Measurements from ENCODE around the gene AQP10.
"Not testable (repeated sequence)": the region's sequence is repeated elsewhere in the genome, so short reads cannot be mapped to it uniquely, and the experiment has no call there.

The AQP10 gene

DNA sequence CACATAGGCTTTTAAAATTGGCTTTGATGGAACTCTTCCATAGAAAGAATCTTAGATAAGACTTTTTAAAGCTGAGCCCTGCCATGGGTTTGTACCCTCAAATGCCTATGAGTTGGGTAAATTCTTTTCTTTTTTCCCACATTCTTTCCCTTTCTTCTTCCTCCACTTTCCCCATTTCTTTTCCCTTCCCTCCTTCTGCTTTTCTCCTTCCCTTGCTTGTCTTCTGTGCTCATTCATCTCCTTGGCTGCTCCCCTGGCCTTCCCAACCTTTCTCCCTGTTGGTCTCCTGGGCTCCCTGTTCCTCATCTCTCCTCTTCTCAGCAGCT is 679 bp downstream of the AQP10 start:
- not testable (repeated sequence) for DNase-seq (ENCODE audit: low read depth, low spot score); H3K4me3 ChIP-seq (ENCODE audit: low read length)

DNA sequence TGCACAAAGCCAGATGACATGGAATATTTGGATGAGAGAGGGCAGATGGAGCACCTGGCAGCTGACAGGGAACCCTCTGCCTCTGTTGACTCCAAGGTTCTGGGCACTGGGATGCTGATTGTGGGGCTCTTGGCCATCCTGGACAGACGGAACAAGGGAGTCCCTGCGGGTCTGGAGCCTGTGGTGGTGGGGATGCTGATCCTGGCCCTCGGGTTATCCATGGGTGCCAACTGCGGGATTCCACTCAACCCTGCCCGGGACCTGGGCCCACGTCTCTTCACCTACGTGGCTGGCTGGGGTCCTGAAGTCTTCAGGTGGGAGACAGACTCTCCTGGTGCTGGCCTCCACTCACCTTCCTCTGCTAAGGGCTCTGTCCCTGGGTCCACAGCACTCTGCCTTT is 2.6 kb downstream of the AQP10 start:
- H3K4me3 ChIP-seq (ENCODE audit: low read length), result no peak overlapping the region
- DNase-seq (ENCODE audit: low read depth, low spot score), result no peak

DNA sequence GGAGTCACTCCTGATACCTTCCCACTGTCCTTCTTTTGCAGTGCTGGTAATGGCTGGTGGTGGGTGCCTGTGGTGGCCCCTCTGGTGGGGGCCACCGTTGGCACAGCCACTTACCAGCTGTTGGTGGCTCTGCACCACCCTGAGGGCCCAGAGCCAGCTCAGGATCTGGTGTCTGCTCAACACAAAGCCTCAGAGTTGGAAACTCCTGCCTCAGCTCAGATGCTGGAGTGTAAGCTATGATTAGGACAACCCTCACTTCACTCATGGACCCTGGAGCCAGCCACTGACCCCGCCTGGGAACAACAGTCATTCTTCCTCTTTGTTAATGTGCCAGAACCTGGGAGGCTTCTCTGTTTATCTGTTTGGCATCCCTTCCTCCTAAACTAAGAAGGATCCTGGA is 3.3 kb downstream of the AQP10 start:
- no peak for DNase-seq (ENCODE audit: low read depth, low spot score)
- H3K4me3 ChIP-seq (ENCODE audit: low read length), result peak overlapping the region; percentile 93

DNA sequence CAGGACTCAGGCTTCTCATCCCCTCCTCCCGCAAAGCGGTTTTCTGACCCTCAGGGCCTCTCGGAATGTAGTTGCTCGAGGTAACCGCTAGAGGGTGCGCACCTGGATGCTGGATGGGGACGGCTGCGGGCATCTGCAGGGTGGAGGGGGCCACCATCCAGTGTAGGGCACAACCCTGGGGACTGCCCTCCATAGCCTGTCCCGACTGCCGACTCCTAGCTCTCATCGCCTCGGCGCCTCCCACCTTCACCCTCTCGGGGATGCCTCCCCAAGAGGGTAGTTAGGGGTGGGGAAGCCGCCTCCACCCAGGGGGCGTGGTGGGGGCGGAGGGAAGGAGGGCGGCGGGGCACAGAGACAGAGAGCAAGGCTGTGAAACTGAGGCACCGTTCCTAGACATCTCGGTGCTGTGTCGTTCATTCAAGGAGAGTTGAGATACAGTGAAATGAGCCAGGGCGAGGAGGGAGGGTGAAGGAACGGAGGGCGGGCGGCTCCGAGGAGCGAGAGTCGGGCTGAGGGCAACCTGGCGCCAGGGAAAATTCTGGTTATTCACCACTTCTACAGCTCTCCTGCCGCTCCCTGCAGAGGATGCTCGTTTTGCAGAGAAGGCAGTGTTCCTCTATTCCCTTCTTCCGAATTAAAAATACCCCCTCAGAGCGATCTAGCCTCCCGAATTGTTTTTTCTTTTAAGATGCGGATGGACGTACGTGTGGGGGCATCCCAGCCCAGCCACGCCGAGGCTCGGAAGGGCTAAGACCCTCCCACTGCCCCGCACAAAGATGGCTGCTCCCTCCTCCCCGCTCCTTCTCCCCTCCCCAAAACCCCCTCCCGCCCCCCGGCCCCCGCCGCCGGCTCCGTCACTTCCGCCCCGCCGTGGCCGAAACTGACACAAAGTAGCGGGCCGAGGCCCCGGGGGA is 4.0 kb downstream of the AQP10 start, which contains the start of gene ATP8B2:
Gene ATP8B2, plus strand, starts transcription at position 857 of the 914 bp plus-strand sequence. CDS start 2,617 bp downstream, outside the sequence.
- peak within 1 kb of the TSS; percentile 93 for H3K4me3 ChIP-seq (ENCODE audit: low read length)
- DNase-seq (ENCODE audit: low read depth, low spot score), result peak; percentile 87

DNA sequence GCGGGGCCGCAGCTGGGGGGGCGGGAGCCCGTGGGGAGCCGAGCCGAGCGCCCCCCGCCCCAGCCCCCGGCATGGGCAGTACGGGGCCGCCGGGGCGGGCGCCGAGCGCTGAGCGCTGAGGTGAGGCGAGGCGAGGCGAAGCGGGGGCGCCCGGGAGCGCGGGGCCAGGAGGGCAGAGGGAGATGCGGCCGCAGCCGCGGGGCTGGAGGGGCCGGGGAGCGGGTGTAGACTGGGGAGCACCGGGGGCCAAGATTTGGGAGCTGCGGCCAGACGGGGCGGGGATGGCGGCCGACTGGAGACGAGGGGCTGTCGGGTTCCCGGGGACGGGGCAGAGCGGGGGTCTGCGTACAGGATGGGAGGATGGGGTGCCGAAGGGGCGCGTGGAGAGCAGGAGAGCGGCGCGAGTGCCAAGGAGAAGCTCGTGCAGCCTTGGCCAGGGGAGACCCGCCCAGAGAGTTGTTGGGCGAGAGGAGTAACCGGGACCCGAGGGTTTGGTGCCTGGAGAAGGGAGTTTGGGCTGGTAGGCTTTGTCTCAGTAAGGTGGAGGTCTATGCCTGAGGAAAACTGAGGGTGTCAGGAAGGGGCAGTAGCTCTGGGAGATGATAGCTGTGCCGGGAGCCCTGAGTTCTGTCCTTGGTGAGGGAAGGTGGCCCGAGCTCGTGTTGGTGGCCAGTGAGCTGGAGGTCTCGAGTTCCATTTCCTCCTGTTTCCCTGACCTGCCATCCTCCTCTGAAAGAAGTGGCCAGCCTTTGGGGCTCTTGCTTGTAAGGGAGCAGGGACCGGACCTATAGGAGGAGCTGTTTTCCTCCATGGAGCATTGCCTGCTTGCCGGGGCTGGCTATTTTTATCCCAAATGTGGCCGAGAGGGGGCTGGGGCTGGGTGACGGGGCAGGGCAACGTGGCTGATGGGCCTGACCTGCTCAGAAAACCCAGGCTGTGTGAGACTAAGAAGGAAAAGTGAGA is 5.0 kb downstream of the AQP10 start:
- DNase-seq (ENCODE audit: low read depth, low spot score), result no peak
- peak overlapping the region; percentile 93 for H3K4me3 ChIP-seq (ENCODE audit: low read length)

DNA sequence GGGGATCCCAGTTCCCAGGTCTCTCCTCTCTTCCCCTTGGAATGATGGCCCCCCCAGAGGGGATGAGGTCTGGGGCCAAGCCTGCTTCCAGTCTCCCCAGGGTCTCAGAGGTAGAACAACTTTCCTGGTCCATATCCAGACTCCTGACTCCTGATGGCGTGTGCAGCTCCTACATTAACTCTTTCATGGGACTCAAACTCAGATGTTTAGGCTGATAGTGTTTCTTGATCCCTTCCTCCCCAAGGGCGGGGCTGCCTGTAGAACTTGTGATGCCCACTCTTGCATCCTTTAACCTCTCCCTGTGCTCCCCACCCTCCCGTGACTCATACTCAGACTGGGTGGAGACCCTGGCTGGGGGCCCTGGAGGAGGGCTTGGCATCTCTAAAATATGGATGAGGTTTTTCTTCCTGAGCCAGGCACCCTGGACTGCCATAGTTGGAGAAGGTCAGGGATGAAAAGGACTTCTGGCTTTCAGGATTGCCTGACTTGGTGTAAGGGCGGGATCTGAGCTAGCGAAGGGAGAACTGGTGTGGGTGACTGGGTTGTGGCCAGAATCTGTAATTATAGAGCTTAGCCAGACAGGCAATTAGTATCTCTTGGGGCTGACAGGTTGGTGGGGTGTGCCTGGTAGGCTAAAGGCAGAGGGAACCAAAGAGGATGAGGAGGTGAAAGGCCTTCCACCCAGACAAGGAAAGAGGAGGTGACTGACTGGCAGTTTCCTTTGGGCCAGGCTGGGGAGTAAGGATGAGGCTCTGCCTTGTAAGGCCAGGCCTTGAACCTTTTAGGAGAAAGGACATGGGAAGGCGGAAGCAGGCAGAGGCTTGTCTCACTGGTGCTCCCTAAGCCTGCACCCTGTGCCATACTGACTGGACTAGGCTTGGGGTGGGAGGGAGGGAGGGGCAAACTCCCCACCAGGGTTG is 5.9 kb downstream of the AQP10 start:
- no peak for DNase-seq (ENCODE audit: low read depth, low spot score)
- peak overlapping the region; percentile 93 for H3K4me3 ChIP-seq (ENCODE audit: low read length)

GRCh38 chr1:154327466-154328317 is 6.8 kb downstream of the AQP10 start:
- DNase-seq (ENCODE audit: low read depth, low spot score), result peak; percentile 93
- H3K4me3 ChIP-seq (ENCODE audit: low read length), result peak overlapping the region; percentile 93

- peak; percentile 60 for DNase-seq (ENCODE audit: low read depth, low spot score)
- H3K4me3 ChIP-seq (ENCODE audit: low read length), result peak overlapping the region; percentile 93
Measured at GRCh38 chr1:154328318-154329151, 7.6 kb downstream of the AQP10 start.

GRCh38 chr1:154329152-154329521 is 8.2 kb downstream of the AQP10 start:
- DNase-seq (ENCODE audit: low read depth, low spot score), result no peak
- peak overlapping the region; percentile 45 for H3K4me3 ChIP-seq (ENCODE audit: low read length)

GRCh38 chr1:154329551-154330131 is 8.7 kb downstream of the AQP10 start:
- DNase-seq (ENCODE audit: low read depth, low spot score), result no peak
- no peak overlapping the region for H3K4me3 ChIP-seq (ENCODE audit: low read length)

DNA sequence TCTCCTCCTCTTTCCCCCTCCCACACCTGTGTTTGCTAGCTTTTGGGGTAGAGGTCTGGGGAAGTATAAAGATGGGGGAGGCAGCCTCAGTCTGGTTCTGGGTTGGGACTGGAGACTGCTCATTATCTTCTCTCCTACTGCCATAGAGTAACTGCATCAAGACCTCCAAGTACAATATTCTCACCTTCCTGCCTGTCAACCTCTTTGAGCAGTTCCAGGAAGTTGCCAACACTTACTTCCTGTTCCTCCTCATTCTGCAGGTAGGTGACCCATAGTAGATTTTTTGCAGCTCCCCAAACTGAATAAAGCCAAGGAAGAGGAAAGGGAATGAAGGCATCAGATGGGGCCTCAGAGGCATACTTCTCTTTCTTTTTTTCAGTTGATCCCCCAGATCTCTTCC is 9.8 kb downstream of the AQP10 start:
- H3K4me3 ChIP-seq (ENCODE audit: low read length), result no peak overlapping the region
- no peak for DNase-seq (ENCODE audit: low read depth, low spot score)

DNA sequence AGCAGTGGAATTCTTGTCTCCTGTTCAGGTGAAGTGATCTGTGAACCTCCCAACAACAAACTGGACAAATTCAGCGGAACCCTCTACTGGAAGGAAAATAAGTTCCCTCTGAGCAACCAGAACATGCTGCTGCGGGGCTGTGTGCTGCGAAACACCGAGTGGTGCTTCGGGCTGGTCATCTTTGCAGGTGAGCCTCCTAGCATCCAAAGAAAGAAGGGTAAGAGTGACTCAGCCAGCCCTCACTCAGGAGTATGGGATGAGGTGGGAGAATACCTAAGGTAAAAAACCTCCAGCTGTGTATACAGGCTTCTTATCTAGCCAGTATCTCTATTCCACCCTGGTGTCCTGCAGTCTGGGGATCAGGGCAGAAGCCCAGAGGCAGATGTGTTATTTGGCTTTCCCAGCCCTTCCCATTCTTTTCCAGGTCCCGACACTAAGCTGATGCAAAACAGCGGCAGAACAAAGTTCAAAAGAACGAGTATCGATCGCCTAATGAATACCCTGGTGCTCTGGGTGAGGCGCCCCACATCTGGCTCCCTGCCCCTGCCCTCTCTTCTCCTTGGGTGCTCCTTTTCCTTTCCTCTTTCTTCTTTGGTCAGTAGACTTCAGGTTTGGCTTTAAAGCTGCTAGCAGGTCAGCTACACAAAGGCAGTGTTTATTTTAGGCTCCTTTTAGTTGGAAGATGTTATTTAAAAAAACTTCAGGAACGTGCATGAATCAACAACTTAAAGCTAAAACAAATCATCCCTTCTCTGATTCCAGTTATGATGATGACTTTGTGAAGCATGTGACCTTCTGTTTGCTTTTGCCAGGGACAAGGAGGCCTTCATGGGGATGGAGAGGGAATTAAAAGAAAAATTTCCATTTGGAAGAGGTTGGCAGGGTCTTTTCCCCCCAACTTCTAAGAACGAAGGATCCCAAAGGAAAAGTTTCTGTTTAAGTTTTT is 13.5 kb downstream of the AQP10 start:
- DNase-seq (ENCODE audit: low read depth, low spot score), result no peak
- H3K4me3 ChIP-seq (ENCODE audit: low read length), result no peak overlapping the region

DNA sequence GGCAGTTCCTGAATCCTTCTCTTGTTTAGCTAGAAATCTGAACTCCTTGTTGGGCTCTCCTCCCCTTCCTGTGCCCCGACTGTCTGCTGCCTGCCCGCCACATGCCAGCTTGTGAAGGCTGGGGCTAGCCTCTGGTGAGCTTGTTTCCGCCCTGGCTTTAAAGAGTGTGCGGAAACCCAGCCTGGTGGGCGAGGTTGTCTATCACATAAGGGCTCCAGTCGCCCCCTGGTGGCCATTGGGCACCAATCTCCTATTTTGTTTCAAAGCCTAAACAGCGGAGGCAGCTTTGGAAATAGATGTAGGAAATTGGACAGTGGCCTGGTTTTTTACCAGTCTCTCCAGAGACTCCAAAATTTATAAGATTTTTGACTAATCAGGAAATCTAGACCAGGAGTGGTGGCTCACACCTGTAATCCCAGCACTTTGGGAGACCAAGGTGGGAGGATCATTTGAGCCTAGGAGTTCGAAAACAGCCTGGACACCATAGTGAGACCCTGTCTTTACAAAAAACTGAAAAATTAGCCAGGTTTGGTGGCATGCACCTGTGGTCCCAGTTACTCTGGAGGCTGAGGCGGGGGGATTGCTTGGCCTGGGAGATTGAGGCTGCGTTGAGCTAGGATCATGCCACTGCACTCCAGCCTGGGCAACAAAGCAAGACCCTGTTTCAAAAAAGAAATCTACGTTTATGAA is 14.3 kb downstream of the AQP10 start:
- DNase-seq (ENCODE audit: low read depth, low spot score), result peak; percentile 94
- no peak overlapping the region for H3K4me3 ChIP-seq (ENCODE audit: low read length)

DNA sequence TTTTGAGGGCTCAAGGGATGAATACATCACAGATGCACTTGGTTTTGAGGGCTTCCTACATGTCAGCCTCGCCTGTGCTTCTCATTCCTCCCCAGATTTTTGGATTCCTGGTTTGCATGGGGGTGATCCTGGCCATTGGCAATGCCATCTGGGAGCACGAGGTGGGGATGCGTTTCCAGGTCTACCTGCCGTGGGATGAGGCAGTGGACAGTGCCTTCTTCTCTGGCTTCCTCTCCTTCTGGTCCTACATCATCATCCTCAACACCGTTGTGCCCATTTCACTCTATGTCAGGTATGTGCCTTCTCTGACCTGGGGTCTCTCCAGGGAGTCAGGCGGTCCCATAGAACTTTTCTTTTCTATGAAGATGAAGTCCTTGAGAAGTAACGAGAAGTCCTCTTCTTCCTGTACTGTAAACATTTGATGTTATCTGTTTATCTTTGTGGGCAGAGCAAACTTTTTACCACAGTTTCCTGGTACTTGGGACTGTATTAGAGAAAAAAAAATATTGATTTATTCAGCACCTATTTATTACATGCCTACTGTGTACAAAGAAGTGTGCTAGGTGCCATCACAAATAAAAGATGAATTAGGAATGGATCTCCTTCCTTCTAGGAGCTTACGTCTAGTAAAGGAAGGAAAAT is 16.5 kb downstream of the AQP10 start:
- DNase-seq (ENCODE audit: low read depth, low spot score), result no peak
- H3K4me3 ChIP-seq (ENCODE audit: low read length), result no peak overlapping the region

GRCh38 chr1:154338875-154339274 is 18.0 kb downstream of the AQP10 start:
- no peak for DNase-seq (ENCODE audit: low read depth, low spot score)
- H3K4me3 ChIP-seq (ENCODE audit: low read length), result no peak overlapping the region
